Keratinocyte (primary cell): ENCODE data around the gene PLA2G6.

Experiments used
- EZH2 ChIP-seq: IDR thresholded peaks from one replicate; pipeline ENCODE4 v1.6.1; 2012; ENCODE audit warnings: inconsistent platforms, mild to moderate bottlenecking, low read length, moderate library complexity
- TF ChIP-seq, protein P1 (sequence below), 3 experiments: IDR thresholded peaks in 1 of 3; conservative IDR thresholded peaks in 1 of 3; optimal IDR thresholded peaks in 1 of 3; 2 replicates in 2 of 3; 3 replicates in 1 of 3; pipeline versions ENCODE3 to v1.5.1; 2011; ENCODE audit warnings: low read length in 3 of 3, mild to moderate bottlenecking in 3 of 3, moderate library complexity in 2 of 3, control low read depth in 1 of 3, inconsistent platforms in 1 of 3; ENCODE audit not compliant: insufficient read depth in 2 of 3; ENCODE audit errors: extremely low read depth in 1 of 3

DNA sequence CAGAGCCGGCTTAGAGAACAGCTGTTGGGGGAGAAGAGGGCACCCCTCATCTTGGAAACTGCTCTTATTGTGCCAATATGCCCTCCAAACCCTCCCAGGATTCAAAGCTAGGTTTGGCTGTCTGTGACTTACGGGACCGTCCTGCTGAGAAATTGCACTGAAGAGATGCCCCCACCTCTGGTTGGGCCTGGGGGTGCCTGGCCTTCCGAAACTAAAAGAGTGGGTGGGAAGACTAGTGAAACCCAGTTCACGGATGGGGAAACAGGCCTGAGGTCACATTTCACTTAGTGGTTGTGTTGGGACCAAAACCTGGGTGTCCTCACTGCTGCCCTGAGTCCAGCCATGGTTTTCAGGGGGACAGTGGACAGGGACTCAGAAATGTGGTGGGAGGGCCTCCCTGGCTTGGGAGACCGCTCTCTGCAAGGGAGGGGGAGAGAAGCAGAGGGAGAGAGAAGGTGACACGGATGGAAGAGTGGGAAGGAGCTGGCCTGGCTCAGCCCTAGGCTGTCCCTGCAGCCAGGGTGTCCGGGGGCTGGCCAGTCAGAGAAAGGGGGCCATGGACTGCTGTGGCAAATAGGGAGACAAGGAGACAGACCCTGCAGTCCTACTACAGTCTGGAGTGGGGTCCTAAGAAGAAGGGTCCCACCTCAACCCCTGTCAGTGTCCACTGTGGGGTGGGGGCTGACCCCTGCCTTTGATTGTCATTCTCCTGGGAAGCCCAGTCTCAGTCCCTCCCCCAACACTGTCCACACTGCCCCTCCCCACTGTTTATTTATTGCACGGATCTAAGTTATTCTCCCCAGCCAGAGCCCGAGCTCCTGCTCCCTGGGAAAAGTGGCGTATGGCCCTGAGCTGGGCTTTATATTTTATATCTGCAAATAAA, 33.8 kb upstream of the PLA2G6 start:
- TF ChIP-seq, protein P1, sequence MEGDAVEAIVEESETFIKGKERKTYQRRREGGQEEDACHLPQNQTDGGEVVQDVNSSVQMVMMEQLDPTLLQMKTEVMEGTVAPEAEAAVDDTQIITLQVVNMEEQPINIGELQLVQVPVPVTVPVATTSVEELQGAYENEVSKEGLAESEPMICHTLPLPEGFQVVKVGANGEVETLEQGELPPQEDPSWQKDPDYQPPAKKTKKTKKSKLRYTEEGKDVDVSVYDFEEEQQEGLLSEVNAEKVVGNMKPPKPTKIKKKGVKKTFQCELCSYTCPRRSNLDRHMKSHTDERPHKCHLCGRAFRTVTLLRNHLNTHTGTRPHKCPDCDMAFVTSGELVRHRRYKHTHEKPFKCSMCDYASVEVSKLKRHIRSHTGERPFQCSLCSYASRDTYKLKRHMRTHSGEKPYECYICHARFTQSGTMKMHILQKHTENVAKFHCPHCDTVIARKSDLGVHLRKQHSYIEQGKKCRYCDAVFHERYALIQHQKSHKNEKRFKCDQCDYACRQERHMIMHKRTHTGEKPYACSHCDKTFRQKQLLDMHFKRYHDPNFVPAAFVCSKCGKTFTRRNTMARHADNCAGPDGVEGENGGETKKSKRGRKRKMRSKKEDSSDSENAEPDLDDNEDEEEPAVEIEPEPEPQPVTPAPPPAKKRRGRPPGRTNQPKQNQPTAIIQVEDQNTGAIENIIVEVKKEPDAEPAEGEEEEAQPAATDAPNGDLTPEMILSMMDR (optimal IDR thresholded peaks at IDR 0.05 in 1 of 3, IDR thresholded peaks at IDR 0.05 in 1 of 3, conservative IDR thresholded peaks at IDR 0.05 in 1 of 3; ENCODE audit: extremely low read depth in 1 of 3, insufficient read depth in 2 of 3, low read length in 3 of 3), result no peak
- no peak for TF ChIP-seq EZH2
